Esophagus squamous epithelium (tissue), 4 donors: ENCODE data around the gene FBXL5.

Experiments used
- POLR2A ChIP-seq, 4 donors: fragments of 450-650 bp; IDR thresholded peaks; one replicate each; pipeline ENCODE4 v1.6.1; 2017; ENCODE audit warnings: antibody characterized with exemption in 4 of 4, mild to moderate bottlenecking in 4 of 4, moderate library complexity in 3 of 4
- TF ChIP-seq, protein P1 (sequence below), 6 experiments: fragments of 450-650 bp in 4 of 6; fragments of 200-600 bp in 2 of 6; sonication (generic) in 2 of 6; IDR thresholded peaks; one replicate each; pipeline ENCODE4 v1.5.1; 2016 to 2019; ENCODE audit warnings: antibody characterized with exemption in 6 of 6, mild to moderate bottlenecking in 4 of 6, moderate library complexity in 4 of 6

DNA sequence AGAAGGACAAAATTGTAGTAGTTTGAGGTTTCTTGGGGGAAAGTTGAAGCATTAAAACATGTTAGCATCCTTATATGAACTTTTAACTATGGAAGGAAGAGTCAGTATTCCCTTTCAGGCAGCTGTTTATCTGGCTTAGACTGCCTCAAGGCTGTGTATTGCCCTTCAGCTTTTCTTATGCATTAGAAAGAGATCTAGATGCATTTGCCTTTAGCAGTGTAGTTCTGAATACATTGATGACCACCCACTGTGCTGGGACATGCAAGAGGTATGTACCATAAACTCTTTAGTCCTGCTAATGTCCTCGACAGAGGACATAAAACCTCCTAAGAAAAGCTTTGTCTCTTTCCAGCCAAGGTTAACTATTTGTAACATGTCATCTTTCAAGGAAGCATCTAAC, 29.3 kb upstream of the FBXL5 start:
- TF ChIP-seq, protein P1, sequence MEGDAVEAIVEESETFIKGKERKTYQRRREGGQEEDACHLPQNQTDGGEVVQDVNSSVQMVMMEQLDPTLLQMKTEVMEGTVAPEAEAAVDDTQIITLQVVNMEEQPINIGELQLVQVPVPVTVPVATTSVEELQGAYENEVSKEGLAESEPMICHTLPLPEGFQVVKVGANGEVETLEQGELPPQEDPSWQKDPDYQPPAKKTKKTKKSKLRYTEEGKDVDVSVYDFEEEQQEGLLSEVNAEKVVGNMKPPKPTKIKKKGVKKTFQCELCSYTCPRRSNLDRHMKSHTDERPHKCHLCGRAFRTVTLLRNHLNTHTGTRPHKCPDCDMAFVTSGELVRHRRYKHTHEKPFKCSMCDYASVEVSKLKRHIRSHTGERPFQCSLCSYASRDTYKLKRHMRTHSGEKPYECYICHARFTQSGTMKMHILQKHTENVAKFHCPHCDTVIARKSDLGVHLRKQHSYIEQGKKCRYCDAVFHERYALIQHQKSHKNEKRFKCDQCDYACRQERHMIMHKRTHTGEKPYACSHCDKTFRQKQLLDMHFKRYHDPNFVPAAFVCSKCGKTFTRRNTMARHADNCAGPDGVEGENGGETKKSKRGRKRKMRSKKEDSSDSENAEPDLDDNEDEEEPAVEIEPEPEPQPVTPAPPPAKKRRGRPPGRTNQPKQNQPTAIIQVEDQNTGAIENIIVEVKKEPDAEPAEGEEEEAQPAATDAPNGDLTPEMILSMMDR (IDR thresholded peaks at IDR 0.05) = no peak
- no peak for TF ChIP-seq POLR2A (IDR thresholded peaks at IDR 0.05)
